ENCODE results near the gene BMP7. TPM values are rescaled to one million over a fixed set of nuclear protein-coding genes. Genes with fewer than 3 reads are reported as not detected.

The BMP7 gene
- polyA plus RNA-seq (2011; rRNA removed), result not detected in 2 replicates
- not detected in 2 replicates for polyA minus RNA-seq (2011; rRNA and poly(A)+ RNA removed)

- Histone ChIP-seq H3K36me3 (ENCODE audit: control insufficient read depth, insufficient read depth, low read length) (no peaks in the 10 kb centered on the region), H3K27me3 (ENCODE audit: control insufficient read depth, insufficient read depth, low read length) (peaks cover 20% of the 10 kb centered on the region), H3K4me3 (ENCODE audit: low read depth, low read length) (no peak within 1 kb of the TSS)
- POLR2A ChIA-PET, result no interaction called here
- no peak for TF ChIP-seq CTCF (IDR thresholded peaks at IDR 0.05; ENCODE audit: insufficient read depth, low read depth, low read length)
- CTCF ChIA-PET, result no interaction called here
- no peak for DNase-seq (ENCODE audit: low read depth)
Observed at GRCh38 chr20:57266291-57267157, at the start of gene BMP7. TSS of gene BMP7 (minus strand) at chr20:57266641. CDS start at chr20:57266122, 519 bp downstream.

- Histone ChIP-seq H3K36me3 (ENCODE audit: control insufficient read depth, insufficient read depth, low read length) (no peaks in the 10 kb centered on the region), H3K4me3 (ENCODE audit: low read depth, low read length) (no peak overlapping the region), H3K27me3 (ENCODE audit: control insufficient read depth, insufficient read depth, low read length) (peaks cover 1% of the 10 kb centered on the region; the same call in 1 of the 2 replicates)
- ChIA-PET POLR2A (no interaction called here), CTCF (no interaction called here)
- no peak for DNase-seq (ENCODE audit: low read depth)
- TF ChIP-seq CTCF (IDR thresholded peaks at IDR 0.05; ENCODE audit: insufficient read depth, low read depth, low read length), result no peak
Observed at GRCh38 chr20:57315976-57316480, 49.6 kb upstream of the BMP7 start.

- no peak for TF ChIP-seq CTCF (IDR thresholded peaks at IDR 0.05; ENCODE audit: insufficient read depth, low read depth, low read length)
- Histone ChIP-seq H3K36me3 (ENCODE audit: control insufficient read depth, insufficient read depth, low read length) (no peaks in the 10 kb centered on the region), H3K27me3 (ENCODE audit: control insufficient read depth, insufficient read depth, low read length) (peaks cover 1% of the 10 kb centered on the region; the same call in 1 of the 2 replicates), H3K4me3 (ENCODE audit: low read depth, low read length) (no peak overlapping the region)
- CTCF ChIA-PET, result no interaction called here
- no peak for DNase-seq (ENCODE audit: low read depth)
- POLR2A ChIA-PET, result no interaction called here
Observed at GRCh38 chr20:57315083-57315975, 48.9 kb upstream of the BMP7 start.

GRCh38 chr20:57313951-57314350, 47.5 kb upstream of the BMP7 start:
- ChIA-PET POLR2A (no interaction called here), CTCF (interaction anchor here (0.9 kb wide), 1 partner anchor 33 kb away, joined by 3 read pairs; no protein-coding TSS in a partner anchor)
- no peak for TF ChIP-seq CTCF (IDR thresholded peaks at IDR 0.05; ENCODE audit: insufficient read depth, low read depth, low read length)
- H3K4me3 ChIP-seq (ENCODE audit: low read depth, low read length), result no peak overlapping the region
- peaks cover 1% of the 10 kb centered on the region; the same call in 1 of the 2 replicates for H3K27me3 ChIP-seq (ENCODE audit: control insufficient read depth, insufficient read depth, low read length)
- no peak for DNase-seq (ENCODE audit: low read depth)
- no peaks in the 10 kb centered on the region for H3K36me3 ChIP-seq (ENCODE audit: control insufficient read depth, insufficient read depth, low read length)
